Large intestine (tissue), 3 donors: ENCODE results near the gene SERPINB1. TPM values are rescaled to one million over a fixed set of nuclear protein-coding genes. Genes with fewer than 3 reads are reported as not detected.
A peak's percentile ranks its signal among the peaks of the same experiment; 100 is the strongest.

ENCODE experiments used
- DNase-seq, 2 donors: peaks; one replicate each; pipeline versions ENCODE4 v3.0.0 to v3.0.0-alpha.2; 2013
- H3K27ac ChIP-seq: one replicate; pipeline ENCODE4 v1.5.1; 2013; ENCODE audit warnings: low read length
- H3K27me3 ChIP-seq: 2 replicates; pipeline ENCODE4 v1.6.1; 2013; ENCODE audit warnings: low read length; ENCODE audit not compliant: control insufficient read depth, insufficient read depth
- H3K36me3 ChIP-seq: 2 replicates; pipeline ENCODE4 v1.6.1; 2013; ENCODE audit warnings: low read length; ENCODE audit not compliant: control insufficient read depth, insufficient read depth
- H3K4me1 ChIP-seq: one replicate; pipeline ENCODE4 v1.6.1; 2013; ENCODE audit warnings: low read length; ENCODE audit not compliant: control insufficient read depth, insufficient read depth
- H3K4me3 ChIP-seq: one replicate; pipeline ENCODE4 v1.5.1; 2013; ENCODE audit warnings: low read length
- H3K9me3 ChIP-seq: one replicate; pipeline ENCODE4 v1.6.1; 2013; ENCODE audit warnings: mild to moderate bottlenecking, low read depth, low read length, moderate library complexity; ENCODE audit not compliant: control insufficient read depth
- WGBS: methylation state at CpG from one replicate; pipeline ENCODE4 v1.1.5; 2013; ENCODE audit warnings: low lambda C conversion rate; ENCODE audit not compliant: insufficient coverage; 5-methylcytosine and 5-hydroxymethylcytosine counted together
- polyA plus RNA-seq: library from polyadenylated mRNA; unstranded; fragments of 120-200 nt; gene quantifications from one replicate; pipeline ENCODE4 v1.2.1, GENCODE V29; 2013

SERPINB1 gene
- polyA plus RNA-seq, 1 donor = 90.1 TPM

GRCh38 chr6:2877057-2877882 is 35.6 kb upstream of the SERPINB1 start:
- Histone ChIP-seq H3K36me3 (no peaks in the 10 kb centered on the region), H3K27ac (peak overlapping the region; percentile 59), H3K27me3 (no peaks in the 10 kb centered on the region), H3K9me3 (no peaks in the 10 kb centered on the region), H3K4me1 (peaks cover 24% of the 10 kb centered on the region), H3K4me3 (no peak overlapping the region)
- WGBS = no CpG with 5 or more reads among the region's 13 CpGs
- DNase-seq = peak; percentile 64 to 65

DNA sequence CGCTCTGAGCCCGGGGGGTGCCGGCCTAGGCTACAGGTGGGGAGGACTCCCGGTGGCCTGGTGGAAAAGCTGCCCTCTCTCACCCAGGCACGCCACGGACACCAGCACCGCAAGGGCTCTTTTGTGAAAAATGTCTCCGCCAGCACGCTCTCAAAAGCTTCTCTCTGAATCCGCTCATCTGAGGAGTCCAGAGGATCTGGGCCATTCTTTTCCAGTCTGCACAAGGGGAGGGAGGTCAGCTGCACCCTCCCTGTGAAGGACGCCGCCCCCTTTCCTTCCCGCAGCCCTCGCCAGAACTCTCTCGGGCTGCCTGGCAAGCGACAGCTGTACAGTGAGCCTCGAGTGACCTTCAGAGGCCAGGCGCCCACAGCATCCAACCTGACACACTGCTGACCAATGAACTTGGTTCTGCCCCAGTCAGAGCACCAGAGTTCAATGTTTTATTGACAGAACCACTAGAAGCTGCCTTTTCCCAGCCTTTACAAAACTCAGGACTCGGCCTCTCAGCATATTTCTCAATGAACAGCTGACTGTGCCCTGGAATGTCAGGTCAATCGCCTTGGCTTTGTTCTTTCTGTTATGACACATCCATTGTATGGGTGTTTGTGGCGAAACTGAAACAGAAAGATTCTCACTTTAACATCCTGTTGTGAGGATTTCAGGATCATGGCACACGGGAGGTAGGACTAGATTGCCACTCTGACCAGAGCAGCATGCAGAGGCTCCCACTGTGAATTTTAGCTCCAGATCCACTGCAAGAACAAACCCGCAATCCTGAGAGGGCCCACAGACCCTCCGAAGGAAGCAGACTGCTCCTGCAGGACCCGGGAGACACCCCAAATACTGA is 34.8 kb upstream of the SERPINB1 start:
- H3K9me3 ChIP-seq = no peaks in the 10 kb centered on the region
- H3K36me3 ChIP-seq = no peaks in the 10 kb centered on the region
- peak overlapping the region; percentile 12 for H3K4me3 ChIP-seq
- peak; percentile 80 to 91 for DNase-seq
- no peaks in the 10 kb centered on the region for H3K27me3 ChIP-seq
- H3K27ac ChIP-seq = peak overlapping the region; percentile 59
- peaks cover 24% of the 10 kb centered on the region for H3K4me1 ChIP-seq
- no CpG with 5 or more reads among the region's 25 CpGs for WGBS

DNA sequence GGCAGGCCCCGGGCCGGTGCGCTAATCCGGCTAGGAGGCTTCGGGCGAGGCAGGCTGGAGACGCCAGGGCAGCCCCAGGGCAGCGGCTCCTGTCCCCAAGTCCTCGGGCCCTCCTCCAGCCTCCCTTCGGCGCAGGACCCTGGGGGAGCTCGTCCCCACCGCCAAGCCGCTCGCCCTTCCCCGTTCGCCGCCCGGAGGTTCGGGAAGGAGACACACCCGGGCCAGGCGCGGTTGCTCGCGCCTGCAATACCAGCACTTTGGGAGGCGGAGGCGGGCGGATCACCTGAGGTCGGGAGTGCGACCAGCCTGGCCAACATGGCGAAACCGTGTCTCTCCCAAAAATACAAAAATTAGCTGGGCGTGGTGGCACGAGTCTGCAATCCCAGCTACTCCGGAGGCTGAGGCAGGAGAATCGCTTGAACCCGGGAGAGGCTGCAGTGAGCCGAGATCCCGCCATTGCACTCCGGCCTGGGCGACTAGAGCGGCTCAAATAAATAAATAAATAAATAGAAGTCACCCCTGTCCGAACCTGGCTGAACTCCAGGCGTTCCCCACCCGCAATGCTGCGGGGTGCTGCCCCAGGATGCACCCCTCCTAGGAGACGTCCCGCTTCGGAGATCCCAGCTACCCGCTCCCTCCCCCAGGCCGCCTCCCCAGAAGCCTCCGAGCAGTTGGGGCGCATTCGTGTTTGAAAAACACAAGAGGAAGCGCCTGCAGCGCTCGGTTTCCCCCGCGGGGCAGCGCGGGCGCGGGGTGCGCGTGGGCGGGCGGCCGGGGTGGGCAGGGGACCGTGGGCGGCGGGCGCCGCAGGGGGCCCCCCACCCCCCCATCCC is 33.9 kb upstream of the SERPINB1 start:
- Histone ChIP-seq H3K4me3 (peak overlapping the region; percentile 52), H3K36me3 (no peaks in the 10 kb centered on the region), H3K9me3 (no peaks in the 10 kb centered on the region), H3K27ac (no peak overlapping the region), H3K4me1 (peaks cover 24% of the 10 kb centered on the region), H3K27me3 (no peaks in the 10 kb centered on the region)
- WGBS = no CpG with 5 or more reads among the region's 73 CpGs
- peak in 1 of 2 donors; percentile 65 for DNase-seq

- Histone ChIP-seq H3K27ac (no peak overlapping the region), H3K4me3 (no peak overlapping the region), H3K4me1 (peaks cover 24% of the 10 kb centered on the region), H3K9me3 (peaks cover 7% of the 10 kb centered on the region), H3K27me3 (no peaks in the 10 kb centered on the region), H3K36me3 (no peaks in the 10 kb centered on the region)
- WGBS = no CpG with 5 or more reads among the region's 8 CpGs
- DNase-seq = no peak
Measured at GRCh38 chr6:2873643-2874042, 32.0 kb upstream of the SERPINB1 start.

DNA sequence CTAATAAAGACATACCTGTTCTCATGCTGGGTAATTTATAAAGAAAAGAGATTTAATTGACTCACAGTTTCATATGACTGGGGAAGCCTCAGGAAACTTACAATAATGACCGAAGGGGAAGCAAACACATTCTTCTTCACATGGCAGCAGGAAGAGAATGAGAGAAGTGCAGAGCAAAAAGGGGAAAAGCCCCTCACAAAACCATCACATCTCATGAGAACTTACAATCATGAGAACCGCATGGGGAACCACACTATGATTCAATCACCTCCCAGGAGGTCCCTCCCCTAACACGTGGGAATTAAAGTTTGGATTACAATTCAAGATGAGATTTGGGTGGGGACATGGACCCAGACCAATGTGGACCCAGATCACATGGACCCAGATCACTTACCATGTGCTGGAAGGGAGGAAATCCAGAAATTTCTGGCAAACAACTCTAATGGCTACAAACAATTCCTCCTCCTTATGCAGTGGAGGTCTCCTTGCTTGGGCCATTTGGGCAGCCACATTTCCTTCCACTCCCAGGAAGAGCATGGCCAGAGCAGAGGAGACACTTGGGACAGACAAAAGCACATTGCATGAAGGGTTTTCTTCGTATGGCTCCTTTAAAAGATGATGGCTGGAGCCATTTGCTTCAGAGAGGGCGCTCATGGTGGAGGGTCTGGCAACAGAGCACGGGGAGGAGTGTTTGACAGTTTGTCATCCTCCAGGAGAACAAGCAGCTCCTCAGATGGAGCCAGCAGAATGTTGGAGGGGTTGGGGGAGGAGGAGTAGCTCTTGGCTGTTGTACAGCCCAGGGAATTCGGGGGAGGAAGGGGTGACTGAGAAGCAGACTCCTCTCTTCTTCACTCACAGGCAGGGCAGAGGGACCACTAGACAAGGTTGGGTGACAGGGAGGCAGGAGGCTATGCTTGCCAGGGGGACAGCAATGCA is 31.0 kb upstream of the SERPINB1 start:
- DNase-seq = no peak

DNA sequence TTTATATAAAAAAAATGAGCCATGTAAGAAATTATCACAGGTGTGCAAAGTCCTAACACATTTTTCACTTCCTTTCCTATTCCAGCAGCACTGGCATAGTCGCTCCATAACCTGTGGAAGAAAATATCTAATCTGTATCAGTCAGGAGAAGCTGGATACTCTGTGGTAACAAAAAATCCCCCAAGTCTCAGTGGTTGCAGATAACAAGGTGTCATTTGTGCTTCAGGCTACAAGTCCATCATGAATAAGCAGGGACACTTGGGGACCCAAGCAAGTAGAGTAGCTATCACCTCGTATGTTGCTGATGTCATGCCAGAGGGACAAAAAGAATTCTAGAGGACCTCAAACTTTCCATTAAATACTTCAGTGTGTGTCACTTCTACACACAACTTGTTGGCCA is 30.3 kb upstream of the SERPINB1 start:
- Histone ChIP-seq H3K36me3 (no peaks in the 10 kb centered on the region), H3K4me3 (no peak overlapping the region), H3K27ac (no peak overlapping the region), H3K4me1 (peaks cover 15% of the 10 kb centered on the region), H3K27me3 (no peaks in the 10 kb centered on the region), H3K9me3 (peaks cover 7% of the 10 kb centered on the region)
- no peak for DNase-seq
- no CpG with 5 or more reads among the region's 2 CpGs for WGBS

More for the DNA sequence above, 31.0 kb upstream of the SERPINB1 start:
- H3K27ac ChIP-seq = no peak overlapping the region
- peaks cover 21% of the 10 kb centered on the region for H3K4me1 ChIP-seq
- H3K36me3 ChIP-seq = no peaks in the 10 kb centered on the region
- WGBS = no CpG with 5 or more reads among the region's 7 CpGs
- no peak overlapping the region for H3K4me3 ChIP-seq
- H3K27me3 ChIP-seq = no peaks in the 10 kb centered on the region
- H3K9me3 ChIP-seq = peaks cover 7% of the 10 kb centered on the region

- no peak overlapping the region for H3K27ac ChIP-seq
- peaks cover 7% of the 10 kb centered on the region for H3K9me3 ChIP-seq
- H3K4me1 ChIP-seq = peaks cover 11% of the 10 kb centered on the region
- H3K4me3 ChIP-seq = no peak overlapping the region
- no peaks in the 10 kb centered on the region for H3K27me3 ChIP-seq
- no peak for DNase-seq
- WGBS = 100% methylated on average over 1 of the region's 2 CpGs
- no peaks in the 10 kb centered on the region for H3K36me3 ChIP-seq
Measured at GRCh38 chr6:2871102-2871501, 29.4 kb upstream of the SERPINB1 start.

GRCh38 chr6:2870046-2870636 is 28.5 kb upstream of the SERPINB1 start:
- Histone ChIP-seq H3K4me1 (peaks cover 16% of the 10 kb centered on the region), H3K4me3 (no peak overlapping the region), H3K27ac (no peak overlapping the region), H3K36me3 (no peaks in the 10 kb centered on the region), H3K27me3 (no peaks in the 10 kb centered on the region), H3K9me3 (peaks cover 7% of the 10 kb centered on the region)
- WGBS = no CpG with 5 or more reads among the region's 39 CpGs
- no peak for DNase-seq

DNA sequence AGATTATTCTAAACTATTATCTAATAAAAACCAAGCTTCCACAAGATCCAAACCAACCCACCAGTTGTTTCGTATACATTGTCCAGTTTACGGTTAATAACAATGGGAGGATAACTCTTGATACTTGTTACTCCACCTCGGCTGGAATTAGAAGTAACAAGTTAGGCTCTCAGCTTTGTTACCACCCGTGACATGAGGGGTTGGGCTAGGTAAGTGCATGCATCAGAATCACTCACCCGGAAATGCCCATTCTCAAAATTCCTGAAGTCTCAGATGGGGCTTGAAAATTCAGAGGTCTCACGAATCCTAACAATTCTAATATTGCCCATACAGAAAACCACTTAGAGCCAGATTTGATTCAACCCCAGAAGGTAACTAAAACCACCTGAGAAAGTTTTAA is 27.0 kb upstream of the SERPINB1 start:
- DNase-seq = no peak
- Histone ChIP-seq H3K27me3 (no peaks in the 10 kb centered on the region), H3K4me3 (no peak overlapping the region), H3K9me3 (peaks cover 7% of the 10 kb centered on the region), H3K27ac (no peak overlapping the region), H3K4me1 (peaks cover 18% of the 10 kb centered on the region), H3K36me3 (no peaks in the 10 kb centered on the region)
- no CpG with 5 or more reads among the region's 6 CpGs for WGBS
